K562 (cell line): Measurements from ENCODE around the gene PTGER4.

Experiments used
- NBN ChIP-seq: fragments of 450-650 bp; IDR thresholded peaks from 2 replicates; pipeline ENCODE4 v1.6.1; 2016; ENCODE audit warnings: low read depth, mild to moderate bottlenecking
- TF ChIP-seq, protein P1 (sequence below): fragments of 450-650 bp; conservative IDR thresholded peaks from 2 replicates; pipeline ENCODE4 v1.6.1; 2016; ENCODE audit warnings: missing genetic modification characterization, low read depth, mild to moderate bottlenecking, missing compliant biosample characterization, moderate library complexity

DNA sequence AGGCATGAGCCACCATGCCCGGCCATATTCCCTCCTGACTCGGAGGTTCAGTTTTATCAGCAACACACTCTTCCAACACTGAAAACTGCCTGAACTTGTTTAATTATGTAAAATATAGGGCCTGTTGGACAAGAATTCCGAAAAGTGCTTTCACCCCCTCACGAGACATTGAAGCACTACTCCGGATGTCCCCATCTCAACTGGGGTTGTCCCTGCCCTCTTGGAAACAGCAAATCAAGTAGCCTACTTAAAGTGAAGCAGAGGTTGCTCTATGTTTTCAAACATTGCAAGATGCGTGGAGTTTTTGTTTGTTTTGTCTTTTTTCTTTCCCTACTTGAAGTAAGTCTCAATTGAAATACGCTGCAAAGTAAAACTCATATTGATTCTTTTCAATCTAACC is 7.6 kb downstream of the PTGER4 start:
- no peak for TF ChIP-seq NBN
- TF ChIP-seq, protein P1, sequence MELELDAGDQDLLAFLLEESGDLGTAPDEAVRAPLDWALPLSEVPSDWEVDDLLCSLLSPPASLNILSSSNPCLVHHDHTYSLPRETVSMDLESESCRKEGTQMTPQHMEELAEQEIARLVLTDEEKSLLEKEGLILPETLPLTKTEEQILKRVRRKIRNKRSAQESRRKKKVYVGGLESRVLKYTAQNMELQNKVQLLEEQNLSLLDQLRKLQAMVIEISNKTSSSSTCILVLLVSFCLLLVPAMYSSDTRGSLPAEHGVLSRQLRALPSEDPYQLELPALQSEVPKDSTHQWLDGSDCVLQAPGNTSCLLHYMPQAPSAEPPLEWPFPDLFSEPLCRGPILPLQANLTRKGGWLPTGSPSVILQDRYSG (tag) = no peak
